Amygdala (tissue), 56 donors: ENCODE measurements around the gene CELA3B.
"Not testable (repeated sequence)": the region's sequence is repeated elsewhere in the genome, so short reads cannot be mapped to it uniquely, and the experiment has no call there.

Experiments
- DNase-seq, 56 donors: peaks; one replicate each; lab custom pipeline; 2025; lab: John Stamatoyannopoulos, UW

CELA3B gene

DNA sequence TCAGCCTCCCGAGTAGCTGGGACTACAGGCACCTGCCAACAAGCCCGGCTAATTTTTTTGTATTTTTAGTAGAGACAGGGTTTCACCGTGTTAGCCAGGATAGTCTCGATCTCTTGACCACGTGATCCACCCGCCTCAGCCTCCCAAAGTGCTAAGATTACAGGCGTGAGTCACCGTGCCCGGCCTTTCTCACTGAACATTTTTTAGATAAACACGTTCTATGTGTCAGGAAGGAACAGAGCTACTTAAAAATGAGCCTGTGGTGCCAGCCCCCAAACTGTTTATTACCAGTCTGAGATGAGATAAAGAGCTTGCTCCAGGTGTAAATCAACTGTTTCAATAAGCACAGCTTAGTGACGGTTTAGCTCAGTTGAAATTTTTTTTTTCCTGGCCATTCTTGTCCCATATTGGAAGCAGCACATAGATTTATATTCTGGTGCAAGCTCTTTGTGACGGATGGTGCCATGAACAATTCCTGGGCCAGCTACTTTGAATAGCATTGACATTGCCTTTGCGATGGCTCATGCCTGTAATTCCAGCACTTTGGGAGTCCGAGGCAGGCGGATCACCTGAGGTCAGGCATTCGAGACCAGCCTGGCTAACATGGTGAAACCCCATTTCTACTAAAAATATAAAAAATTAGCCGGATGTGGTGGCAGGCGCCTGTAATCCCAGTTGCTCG is 33.7 kb upstream of the CELA3B start:
- DNase-seq: peak in 1 of 56 donors; percentile 20

DNA sequence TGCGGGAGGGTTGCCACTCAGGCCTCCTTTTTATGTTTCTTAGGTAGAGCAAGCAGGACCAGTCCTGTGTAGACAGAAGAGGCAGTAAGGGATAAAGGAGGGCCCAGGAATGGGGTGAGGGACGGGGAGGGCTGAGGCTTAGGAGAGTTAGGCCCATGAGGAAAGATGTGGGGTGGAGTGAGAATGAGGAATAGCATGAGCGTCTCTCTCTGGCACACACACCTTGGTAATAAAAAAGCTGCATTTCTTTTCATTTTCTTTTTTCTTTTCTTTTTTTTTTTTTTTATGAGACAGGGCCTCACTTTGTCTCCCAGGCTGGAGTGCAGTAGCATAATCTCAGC is 32.1 kb upstream of the CELA3B start:
- DNase-seq: no peak

DNA sequence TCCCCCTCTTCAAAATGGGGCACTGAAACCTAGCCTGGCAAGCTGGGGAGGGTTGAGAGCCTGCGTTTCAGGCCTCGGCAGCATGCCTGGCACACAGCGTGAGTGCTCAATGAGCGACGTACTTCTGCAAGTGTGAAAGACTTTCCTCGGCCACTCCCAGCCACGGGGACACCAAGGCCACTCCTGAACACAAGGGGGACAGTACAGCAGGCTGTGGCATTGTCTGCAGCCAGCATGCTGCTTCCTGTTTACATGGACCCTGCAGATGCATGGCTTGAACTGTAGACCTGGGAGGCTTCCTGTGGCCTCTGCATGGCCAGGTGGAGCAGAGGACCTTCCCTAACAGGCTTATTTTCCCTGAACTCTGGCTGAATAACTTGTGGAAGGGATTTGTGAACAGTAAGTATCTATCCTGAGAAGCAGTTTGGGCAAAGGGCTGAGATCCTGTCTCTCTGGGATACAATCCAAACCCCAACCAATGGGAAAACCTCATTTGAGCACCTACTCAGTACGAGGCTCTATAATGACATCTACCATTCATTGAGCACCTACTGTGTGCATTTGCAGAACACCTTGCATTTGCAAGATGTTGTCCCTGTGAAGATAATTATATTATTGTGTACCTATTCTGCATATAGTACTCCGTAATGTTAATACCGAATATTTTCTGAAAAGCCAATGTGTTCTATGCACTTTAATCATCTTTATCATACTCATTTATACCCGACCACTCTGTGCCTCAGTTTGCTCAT is 29.8 kb upstream of the CELA3B start:
- DNase-seq: no peak

DNA sequence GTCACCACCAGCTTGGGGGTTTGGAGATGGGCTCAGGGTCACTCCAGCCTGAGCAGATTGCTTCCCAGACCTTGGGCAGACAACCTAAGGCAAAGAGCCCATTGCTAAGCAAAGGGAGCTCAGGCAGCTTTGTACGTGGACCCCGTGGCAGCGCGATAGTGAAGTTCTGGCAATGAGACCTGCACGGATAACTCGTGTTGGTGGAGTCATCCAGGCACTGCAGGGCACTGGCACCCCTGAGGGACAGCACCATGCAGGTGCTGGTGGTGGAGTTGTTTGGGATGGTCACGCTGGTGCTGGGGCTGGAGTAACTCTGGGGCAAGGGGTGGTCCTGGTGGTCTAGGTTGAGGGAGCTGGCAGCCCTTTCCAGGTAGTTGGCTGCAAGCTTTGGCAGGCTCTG is 26.1 kb upstream of the CELA3B start:
- DNase-seq: no peak

DNA sequence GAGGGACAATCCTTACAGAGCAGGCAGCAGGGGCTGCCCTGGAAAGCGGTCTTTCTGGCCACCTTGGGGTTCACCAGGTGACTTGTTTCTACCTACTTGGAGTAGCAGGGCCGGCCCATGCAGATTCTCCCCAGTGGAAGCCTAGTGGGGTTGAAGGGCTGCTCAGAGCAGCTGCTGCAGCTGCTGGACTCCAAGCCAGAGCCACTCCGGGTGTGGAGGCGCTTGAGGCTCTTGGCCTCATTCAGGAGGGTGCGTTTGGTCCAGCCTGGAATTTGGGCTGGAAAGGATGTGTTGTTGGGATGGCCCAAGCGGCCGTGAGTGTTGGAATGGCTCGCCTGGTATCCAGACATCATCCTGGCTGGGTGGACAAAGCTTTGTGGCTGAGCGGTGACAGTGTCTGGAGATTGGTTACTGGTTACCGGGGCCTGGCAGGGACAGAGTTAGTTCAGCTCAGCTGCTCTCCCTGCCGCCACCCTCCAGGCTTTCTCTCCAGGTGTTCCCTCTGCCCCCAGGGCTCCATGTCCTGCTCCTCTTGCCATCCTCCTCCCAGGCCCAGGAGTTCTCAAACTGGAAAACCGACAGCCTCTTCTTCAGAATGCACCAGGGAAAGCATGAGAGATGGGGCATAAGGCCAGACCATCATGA is 25.5 kb upstream of the CELA3B start:
- DNase-seq: no peak

DNA sequence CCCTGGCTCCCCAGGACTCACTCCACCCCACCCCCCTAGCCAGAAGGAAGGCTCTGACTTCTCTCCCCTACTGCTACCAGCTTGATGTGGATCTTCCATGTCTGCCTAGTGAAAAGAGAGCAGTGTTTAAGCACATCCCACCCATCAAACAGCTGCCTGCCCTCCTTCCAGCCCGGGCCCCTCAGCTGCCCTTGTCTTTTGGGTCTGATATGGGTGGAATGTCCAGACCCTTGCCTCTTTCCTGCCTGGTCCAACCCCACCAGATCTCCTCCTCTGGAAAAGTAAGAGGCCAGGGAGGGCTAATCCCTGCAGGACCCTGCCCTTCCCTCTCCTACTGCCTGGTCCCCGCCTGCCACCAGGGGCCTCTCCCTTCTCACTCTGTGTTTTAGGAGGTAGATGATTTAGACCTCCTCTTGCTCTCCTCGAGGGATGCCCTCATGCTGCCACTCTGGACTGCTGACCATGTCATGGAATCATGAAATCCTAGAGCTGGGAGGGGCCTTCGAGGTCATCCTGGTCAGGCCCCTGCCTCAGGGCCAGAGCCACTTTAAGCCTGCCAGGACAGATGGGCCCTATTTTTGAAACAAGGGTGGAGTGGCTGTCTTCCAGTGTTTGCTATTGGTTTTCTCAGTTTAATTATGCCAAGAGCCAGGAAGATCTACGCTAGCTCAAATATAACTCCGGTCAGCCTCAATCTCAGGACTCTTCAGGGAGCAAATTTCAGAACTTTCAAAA is 23.9 kb upstream of the CELA3B start:
- DNase-seq: no peak

DNA sequence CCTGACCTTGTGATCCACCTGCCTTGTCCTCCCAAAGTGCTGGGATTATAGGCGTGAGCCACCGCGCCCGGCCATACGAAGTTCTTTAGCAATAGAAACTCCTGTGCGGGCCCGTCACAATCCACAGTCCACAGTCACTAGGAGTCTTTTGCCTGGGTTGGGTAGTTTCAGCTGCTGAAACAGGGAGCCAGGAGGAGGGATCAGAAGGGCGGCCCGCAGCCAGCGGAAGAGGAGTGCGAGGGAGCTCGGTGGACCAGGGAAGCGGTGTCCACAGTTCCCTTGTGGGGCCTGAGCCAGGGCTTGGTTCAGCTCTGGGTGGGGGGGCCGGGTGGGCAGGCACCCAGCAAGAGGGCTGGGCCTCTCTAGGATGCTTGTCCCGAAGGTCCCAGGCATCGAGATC is 21.8 kb upstream of the CELA3B start:
- no peak for DNase-seq

DNA sequence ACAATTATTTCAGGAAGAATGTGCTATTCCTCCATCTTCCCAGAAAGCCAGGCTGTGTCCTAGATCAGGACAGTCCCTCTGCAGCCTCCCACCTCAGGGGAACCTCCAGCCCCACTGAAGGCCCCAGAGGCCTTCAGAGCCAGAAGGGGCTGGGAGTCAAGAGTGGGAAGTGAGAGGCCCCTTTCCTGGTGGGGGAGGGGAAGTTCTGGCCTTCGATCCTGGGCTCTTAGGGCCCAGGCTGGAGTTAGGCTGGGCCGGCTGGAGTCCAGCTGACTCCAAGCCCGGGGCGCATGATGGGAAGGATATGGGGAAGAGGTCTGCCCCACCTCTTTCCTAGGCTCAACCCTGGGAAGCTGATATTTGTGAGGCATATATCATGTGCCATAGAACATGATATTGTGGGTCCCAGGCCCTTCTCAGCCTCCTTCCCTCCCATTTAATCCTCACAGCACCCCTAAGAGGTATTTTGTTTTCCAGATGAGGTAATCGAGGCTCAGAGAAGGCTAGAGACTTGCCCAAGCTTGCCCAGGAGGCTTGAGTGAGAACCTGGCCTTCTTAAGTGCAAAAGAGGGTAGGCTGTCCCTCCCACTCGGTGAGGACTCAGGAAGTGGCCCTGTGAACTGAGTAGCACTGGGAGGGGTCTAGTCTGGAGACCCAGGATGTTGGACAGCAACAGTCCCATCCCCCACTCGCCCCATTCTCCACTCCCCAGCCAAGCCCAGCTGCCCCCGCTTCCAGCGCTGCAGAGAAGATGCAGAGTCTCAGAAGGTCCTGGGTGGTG is 21.1 kb upstream of the CELA3B start:
- DNase-seq: no peak

DNA sequence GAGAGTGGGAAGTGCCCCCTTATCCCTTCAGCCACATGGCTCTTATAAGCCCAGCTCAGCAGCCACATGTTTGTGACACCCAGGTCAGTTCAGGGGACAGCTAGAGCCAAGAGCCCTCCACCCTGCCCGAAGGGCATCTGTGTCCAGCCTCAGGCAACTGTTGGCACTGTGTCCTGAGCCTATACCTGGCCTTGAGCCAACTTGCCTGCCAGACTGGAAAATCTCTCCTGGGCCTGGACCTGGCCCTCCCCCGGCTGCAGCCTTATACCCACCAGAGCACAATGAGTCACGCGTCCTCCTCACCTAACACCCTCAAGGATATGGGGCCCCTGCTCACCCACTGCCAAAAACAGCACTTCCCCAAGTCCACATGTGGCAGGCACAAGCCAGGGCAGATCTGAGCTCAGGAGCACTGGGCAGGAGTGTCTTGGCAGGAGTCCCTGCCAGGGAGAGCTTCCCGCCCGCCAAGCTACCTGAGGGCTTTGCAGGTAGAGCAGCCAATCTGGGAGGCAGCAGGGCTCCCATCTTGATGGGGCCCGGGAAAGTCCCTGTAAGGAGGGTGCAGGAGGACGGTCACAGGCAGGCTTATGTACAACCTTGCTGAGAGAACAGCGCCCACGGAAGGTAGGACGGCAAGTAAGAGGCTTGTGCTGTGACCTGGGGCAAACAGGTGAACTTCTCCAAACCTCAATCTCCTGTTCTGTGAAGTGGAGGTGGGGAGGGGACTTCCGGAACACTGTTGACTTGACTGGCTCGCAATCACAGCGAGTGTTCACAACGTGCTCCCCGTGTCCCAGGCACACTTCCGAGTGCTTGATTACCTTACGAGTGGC is 19.9 kb upstream of the CELA3B start:
- no peak for DNase-seq

DNA sequence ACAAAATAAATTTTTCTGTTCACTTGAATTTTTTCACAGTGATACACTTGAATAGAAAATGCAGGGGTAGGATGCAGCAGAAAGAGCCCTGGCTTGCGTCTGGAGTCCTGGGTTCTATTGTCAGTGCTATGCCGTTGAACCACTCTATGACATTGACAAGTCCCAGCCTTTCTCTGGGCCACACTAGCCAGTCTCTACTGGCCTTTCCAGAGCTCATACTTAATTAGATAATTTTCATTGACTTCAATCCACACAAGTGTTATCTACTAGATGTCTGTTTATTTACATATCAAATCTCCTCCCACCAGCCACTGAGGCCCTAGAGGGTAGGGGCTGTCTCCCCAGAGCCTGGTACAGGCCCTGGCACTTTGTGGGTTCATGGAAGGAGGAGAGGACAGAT is 15.5 kb upstream of the CELA3B start:
- DNase-seq: no peak

DNA sequence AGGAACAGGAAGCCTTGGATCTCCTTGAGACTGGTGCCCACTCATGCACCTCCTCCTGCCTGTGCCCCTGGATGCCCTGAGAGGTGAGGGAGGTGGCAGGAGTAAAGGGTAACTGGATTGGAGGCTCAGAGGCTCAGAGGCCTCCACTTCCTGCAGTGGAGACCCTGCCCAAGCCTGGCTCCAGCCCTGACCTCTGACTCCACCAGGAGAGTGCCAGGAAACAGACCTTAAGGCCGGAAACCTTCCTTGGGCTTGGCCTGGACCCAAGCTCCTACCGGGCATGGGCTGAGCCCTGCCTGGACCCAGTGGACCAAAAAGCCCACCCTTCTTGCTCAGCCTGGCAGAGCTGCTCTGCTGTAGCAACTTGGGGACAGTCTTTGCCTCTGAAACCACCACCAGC is 15.0 kb upstream of the CELA3B start:
- DNase-seq: no peak

DNA sequence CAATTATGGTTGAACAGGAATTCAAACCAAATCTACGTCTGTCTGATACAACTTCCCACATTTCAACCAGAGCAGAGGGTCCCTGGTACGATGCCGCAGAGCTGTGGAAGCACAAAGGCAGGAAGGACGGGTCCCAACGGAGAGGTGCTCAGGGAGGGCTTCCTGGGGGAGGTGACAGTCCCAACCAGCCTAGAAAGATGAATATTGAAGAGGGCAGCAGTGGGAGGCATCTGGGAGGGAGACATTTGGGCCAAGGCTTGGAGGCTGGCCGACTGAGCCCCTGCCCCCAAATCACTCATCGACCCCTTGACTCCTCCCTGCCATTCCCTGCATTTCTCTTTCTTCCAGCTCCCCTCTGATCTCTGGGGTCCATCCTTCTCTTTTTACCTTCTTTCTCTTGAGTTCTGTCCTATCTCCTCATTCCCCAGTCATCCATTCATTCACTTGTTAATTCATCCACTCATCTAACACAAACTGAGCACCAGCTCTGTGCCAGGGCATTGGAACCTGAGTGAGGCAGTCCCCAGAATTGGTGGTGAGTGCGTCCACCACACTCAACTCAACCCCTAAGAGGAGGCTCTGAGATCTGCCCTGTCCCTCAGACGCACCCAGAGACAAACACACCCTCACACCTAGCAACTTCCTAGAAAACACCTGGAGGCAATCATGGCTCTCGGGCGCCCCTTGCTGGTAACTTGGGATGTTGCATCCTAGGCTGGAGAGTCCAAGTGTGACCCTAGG is 13.2 kb upstream of the CELA3B start:
- DNase-seq: peak in 50 of 56 donors; percentile 3 to 87 (median 42)

DNA sequence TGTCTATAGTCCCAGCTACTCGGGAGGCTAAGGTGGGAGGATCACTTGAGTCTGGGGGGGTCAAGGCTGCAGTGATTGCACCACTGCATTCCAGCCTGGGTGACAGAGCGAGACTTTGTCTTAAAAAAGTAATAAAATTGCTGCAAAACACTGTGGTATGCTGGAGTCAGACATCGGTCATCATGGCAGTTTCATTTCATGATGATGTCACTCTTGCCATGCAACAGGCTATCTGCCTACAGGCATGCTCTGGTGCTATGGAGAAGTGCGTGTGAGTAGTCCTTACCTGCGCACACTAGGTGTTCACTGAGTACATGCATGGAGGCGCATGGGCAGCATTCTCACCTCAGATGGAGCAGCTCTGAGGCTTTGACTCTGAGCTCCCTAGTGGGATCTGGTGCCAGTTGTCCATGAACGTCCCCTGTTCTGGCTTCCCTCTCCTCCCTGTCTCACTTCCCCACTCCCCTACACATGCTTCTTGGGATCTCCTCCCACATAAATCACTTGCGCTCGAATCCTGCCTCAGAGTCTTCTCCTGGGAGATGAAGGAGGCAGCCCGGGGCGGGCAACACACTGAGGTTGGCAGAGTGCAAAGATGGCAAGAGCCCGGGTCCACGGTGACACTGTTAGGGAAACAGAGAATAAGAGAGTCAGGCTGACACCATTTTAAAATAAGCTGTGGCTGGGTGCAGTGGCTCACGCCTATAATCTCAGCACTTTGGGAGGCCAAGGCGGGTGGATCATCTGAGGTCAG is 10.4 kb upstream of the CELA3B start:
- DNase-seq: no peak

DNA sequence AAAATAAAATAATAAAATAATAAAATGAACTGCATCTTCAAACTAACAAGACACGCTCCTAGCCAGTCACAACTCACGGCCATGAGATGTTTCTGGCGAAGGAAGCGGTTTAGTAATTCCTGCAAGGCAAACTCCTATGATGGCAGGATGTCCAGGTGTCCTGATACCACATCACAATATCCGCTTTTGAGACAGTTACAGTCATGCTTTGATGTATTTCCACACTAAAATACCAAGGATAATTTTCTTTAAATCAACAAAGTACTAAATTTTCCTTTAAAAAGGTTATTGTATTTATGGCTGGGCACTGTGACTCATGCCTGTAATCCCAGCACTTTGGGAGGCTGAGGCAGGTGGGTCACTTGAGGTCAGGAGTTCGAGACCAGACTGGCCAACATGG is 9.6 kb upstream of the CELA3B start:
- not testable (repeated sequence) for DNase-seq

DNA sequence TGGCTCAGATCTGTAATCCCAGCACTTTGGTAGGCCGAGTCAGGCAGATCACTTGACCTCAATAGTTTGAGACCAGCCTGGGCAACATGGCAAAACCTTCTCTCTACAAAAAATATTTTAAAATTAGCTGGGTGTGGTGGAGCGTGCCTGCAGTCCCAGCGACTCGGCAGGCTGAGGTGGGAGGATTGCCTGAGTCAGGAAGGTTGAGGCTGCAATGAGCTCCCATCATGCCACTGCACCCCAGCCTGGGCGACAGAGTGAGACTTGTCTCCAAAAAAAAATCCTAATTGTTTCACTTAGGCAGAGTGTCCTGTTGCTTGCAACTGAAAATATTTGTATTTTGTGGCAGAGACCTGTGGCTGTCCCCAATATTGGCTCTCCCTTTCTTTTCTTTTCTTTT is 7.8 kb upstream of the CELA3B start:
- DNase-seq: not testable (repeated sequence)

DNA sequence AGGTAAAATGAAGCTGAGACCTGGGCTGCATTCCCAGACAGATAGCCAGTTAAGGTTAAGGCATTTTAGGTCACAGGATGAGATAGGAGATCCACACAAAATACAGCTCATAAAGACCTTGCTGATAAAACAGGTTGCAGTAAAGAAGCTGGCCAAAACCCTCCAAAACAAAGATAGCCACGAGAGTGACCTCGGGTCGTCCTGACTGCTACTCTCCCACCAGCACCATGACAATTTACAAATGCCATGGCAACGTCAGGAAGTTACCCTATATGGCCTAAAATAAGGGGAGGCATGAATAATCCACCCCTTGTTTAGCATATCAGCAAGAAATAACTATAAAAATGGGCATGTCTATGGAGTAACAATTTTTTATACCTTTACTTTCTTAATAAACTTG is 6.3 kb upstream of the CELA3B start:
- DNase-seq: not testable (repeated sequence)

DNA sequence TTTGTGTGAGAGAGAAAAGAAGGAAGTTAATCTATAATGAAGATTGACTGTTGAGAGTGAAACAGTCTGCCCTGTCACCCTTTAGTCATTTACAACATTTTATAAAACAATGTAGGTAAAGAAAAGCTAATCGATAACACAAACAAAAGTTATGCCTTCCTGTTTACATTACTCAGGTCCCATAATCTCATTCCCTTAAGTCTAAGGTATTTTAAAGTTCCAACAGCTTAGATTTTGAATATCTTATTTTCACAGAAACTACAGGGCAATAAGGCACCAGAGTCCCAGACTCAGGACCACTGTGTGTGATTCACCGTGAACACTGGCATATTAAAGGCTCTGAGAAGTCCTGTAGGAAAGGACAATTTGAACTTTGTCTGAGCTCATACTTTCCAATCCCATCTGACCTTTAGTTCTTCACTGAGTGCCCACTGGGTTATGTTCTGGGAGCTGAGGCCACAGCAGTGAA is 3.8 kb upstream of the CELA3B start:
- DNase-seq: not testable (repeated sequence)

DNA sequence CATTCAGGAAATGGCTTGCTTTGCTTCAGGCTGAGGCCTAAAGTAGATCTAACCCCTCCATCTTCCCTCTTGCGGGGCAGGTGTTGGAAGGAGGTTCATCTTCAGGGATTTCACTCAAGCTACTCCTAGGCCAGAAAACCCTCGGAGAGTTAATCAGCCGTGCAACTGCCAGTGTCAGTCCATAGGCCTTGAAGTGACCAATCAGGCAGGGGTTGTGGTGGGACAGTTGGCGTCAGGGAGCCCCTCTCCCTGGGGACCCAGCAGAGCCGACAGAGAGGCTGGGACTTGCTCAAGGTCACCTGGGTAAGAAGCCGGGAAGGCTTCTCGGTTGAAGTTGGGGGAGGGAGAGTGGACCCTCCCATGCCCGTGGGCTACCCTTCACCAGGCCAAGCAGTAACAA is 2.9 kb upstream of the CELA3B start:
- DNase-seq: not testable (repeated sequence)
